GM19463 (cell line): ENCODE measurements around the gene COPE.
"Not testable (repeated sequence)": the region's sequence is repeated elsewhere in the genome, so short reads cannot be mapped to it uniquely, and the experiment has no call there.

Experiments used
- ATAC-seq: cut with Tn5 transposase; IDR thresholded peaks from one replicate; pipeline ENCODE4 v1.9.1; 2021; ENCODE audit warnings: mild to moderate bottlenecking, moderate library complexity; ENCODE audit not compliant: unreplicated experiment

Gene COPE

DNA sequence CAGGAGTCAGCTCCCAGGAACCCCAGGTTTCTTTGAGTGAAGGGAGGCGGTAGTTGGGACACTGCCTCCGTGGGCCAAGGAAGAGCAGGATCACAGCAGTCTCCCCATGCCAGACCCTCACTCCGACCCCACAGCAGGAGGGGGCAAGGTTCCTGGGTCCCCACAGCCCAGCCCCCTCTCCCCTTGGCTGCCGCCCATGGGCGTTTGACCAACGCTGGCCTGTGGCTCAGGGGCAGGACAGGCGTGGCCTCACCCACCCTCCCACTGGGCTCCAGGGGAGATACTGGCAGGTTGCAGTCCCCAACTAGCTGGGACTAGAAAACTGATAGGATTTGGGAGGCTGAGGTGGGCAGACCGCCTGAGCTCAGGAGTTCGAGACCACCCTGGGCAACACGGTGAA is 9.2 kb downstream of the COPE start:
- ATAC-seq, result no peak

DNA sequence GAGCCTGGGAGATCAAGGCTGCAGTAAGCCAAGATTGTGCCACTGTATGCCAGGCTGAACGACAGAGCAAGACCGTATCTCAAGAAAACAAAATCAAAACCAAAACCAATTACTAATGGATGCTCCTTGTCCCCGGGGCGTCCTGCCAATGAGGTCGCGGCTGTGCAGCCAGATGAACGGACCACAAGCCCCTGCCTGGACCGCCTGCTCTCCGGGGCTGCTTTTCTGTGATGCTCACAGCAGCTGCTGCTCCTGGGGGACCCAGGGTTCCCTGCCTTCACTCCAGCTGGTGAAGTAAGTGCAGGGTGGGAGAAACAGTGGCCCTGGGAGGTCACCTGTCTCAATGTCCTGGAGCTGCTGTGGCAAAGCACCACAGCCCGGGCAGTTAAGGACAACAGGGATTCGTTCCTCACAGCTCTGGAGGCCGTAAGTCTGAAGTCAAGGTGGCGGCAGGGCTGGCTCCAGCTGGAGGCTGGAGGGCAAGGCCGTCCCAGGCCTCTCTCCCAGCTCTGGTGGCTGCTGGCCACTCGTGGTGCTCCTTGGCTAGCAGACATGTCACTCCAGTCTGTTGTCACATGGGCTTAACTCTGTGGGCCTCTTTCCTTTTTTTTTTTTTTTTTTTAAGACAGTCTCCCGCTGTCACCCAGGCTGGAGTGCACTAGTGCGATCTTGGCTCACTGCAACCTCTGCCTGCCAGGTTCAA is 10.1 kb downstream of the COPE start:
- ATAC-seq, result no peak

DNA sequence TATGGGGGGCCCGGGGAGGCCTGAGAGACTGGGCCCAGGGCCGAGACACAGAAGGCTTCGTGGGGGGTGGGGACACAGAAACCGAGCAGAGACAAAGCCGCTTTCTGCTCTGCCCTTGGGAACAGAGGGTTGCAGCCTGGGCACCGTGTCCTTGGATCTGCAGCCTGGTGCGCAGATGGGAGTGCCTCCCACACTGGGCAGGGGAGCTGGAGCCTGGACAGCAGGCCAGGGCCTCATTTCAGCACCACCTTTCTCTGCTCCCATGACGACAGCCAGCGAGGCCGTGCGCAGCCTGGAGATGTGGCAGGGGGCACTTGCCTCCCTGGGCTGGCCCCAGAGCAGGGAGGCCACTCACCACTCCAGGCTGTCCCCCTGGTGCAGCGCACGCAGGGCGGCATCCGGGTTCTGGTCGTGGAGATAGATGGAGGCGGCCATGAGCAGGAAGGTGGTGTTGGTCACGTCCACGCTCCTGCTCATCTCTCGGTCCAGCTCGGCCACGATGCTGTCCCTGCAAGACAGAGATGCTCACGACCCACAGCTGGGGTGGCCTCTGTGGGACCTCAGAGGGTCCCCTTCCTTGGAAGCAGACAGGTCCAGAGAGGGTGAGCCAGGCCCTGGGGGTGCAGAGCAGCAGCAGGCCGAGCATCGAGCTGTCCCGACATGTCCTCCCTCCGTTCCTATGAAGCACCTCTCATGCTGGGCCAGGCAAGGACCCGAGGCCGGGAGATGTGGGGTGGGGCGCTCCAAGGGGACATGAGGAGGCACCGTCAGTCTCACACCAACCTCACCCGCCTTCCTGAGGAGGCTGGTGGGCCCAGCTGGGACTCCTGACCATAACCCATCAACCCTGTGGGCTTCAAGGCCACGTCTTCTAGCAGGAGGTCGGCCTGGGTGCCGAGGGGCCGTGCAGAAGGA is 12.3 kb downstream of the COPE start:
- no peak for ATAC-seq

DNA sequence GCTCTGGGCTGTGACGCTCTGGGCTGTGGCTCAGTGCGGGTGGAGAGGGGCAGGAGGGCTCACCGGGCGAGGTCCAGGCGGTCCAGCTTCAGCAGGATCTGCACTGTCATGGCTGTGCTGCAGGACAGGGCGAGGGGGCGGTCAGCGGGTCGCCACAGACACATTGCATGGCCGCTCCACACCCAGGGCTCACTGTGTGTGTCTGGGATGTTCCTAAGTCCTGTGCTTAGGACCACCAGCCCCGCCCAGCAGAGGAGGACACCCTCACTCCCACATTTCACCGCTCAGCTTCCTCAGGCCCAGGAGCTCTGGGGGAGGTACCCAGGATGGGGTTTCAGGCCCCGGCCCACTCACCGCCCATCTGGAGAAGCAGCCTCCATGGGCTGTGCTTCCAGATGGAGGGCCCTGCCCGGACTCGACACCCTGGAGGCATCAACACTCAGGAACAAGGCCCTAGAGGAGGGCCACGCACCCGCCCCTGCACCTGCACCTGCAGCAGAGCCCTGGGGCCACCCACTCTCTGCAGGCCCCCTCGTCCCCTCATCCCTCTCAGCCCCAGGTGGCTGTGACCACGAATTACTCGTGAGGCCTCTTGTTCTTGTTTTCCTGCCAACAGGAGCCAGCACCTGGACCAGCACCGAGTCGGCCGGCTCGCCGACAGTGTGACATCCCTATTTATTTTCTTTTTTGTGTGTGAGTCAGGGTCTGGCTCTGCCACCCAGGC is 13.5 kb downstream of the COPE start:
- ATAC-seq, result no peak

DNA sequence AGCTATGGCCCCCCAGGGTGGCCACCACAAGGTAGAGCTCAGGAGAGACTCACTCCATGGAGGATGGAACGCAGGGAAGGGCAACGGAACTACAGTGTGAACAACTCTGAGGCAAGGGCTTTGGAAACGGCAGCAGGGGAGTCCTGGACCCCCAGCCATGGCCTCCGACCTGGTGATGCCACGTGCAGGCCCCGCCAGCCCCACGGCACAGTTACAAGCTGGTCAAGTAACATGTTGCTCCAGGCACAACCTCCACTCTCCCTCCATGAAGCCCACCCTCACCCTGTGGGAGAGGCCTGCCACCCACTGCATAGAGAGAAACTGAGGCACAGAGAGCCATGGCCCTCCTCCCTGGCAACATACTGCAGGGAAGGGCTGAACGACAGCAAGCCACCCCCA is 14.1 kb downstream of the COPE start:
- no peak for ATAC-seq

DNA sequence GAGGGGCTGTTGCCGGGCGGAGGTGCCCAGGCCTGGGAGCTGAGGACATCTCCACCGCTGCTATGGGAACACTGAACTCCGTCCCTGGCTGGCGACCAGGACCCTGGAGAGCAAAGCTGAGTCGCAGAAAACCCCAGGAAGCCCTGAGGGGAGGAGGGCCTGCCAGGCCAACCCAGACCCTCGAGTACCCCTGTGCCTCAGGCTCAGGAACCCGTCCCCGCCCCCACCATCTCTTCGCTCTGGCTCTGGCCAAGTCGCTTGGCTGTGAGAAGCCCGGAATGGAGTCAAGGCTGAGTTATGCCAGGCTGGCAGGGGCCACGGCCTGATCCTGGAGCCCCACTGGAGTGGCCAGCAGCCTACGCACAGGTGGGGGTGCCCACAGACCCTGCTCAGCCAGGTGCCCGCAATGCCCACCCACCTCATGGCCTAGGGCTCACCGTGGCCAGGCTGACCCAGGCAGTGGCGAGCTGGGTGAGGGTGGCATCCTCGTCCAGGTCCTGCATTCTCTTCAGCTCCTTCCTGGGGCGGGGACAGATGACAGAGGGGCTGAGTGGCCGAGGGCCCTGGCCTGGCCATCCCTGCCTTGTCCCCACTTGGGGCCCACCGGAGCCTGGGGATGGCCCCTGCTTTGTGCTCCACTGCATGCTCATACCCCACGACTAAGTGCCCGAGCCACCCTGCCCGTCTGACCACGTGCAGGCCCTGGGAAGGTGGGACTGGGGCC is 14.7 kb downstream of the COPE start:
- no peak for ATAC-seq

DNA sequence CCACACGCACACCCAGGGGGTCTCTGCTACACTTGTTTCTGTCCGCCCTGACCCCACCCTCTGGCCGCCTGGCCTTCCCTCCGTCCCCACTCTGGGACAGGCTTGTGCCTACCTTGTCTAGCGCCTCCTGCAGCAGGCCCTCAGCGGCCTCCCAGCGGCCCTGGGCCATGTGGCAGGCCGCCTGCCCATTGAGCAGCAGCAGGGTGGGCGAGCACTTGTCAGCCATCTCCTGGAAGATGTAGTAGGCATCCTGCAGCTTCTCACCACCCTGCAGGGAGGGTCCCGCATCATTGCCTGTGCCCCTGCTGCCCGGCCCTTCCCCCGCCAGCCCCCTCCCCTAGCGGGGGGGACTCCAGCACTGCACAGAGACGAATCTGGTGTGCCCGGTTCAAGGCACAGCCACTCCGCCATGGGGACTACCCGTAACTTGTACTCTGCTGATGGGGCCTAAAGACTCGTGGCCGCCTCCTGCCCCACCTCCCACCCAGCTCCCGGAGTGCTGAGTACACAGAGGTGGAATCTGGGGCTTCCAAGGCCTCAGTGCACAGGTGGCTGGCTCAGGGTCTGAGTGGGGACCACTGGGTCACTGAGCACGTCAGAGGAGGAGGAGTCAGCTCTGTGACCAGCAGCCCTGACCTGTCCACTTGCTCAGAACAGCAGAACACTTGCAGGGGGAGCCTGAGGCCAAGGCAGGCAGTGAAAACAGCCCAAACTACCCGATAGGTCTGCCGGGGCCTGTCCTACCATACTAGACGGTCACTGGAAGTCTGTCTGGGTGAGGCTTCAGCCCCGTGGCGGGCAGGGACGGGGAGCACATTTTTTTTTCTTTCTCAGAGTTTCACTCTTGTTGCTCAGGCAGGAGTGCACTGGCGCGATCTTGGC is 15.8 kb downstream of the COPE start:
- no peak for ATAC-seq

DNA sequence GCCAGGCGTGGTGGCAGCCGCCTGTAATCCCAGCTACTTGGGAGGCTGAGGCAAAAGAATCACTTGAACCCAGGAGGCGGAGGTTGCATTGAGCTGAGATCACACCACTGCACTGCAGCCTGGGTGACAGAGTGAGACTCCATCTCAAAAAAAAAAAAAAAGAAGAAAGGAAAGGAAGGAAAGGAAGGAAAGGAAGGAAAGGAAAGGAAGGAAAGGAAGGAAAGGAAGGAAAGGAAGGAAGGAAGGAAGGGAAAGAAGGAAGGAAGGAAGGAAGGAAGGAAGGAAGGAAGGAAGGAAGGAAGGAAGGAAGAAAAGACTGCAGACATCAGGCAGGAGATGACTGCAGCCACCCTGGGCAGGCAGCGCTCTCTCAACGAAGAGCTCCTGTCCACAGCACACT is 16.7 kb downstream of the COPE start:
- not testable (repeated sequence) for ATAC-seq

DNA sequence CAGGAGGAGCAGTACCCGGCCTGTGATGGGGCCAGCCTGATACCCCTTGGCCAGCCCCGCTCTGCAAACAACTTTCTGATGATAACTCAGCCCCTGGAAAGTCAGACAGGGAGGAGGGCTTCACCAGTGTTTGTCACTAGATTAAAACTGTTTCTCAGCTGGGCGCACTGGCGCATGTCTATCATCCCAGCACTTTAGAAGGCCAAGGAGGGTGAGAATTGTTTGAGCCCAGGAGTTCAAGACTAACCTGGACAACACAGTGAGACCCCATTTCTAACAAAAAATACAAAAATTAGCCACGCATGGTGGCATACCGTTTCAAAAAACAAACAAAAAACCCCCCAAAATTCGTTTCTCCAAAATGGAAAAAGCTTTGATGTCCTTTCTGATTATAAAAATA is 17.7 kb downstream of the COPE start:
- no peak for ATAC-seq

DNA sequence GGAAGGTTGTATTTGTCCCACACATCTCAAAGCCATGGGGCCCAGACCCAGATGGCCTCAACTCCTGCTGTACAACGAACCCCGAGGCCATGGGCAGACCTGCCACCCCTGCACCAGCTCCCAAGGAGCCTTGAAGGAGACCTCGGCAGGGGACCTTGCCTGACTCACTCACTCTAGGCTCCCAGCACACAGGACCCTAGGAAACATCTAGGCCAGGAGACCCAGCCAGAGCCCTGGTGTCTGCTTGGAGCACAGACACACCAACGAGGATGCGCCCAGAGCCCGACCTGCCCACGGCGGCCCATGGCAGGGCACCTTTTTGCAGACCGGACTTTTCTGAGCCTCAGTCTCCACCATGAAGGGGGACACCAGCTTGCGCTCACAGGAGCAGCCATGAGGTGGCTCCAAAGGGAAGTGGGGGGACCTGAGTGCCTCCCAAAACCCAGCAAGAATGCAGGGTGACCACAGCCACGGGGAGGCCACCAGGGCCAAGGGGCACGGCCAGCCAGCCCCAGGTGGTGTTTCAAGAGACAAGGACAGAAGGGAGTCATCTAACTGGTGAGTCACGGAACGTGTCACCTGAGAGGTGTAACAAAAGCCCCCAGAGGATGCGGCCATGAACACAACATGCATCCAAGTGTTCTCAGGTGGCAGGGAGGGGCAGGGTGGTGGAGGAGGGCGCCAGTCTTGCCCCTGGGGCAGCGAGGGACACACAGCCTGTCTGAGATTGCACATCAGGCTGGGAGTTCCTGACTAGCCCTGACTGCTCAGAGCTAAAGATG is 18.3 kb downstream of the COPE start:
- no peak for ATAC-seq

DNA sequence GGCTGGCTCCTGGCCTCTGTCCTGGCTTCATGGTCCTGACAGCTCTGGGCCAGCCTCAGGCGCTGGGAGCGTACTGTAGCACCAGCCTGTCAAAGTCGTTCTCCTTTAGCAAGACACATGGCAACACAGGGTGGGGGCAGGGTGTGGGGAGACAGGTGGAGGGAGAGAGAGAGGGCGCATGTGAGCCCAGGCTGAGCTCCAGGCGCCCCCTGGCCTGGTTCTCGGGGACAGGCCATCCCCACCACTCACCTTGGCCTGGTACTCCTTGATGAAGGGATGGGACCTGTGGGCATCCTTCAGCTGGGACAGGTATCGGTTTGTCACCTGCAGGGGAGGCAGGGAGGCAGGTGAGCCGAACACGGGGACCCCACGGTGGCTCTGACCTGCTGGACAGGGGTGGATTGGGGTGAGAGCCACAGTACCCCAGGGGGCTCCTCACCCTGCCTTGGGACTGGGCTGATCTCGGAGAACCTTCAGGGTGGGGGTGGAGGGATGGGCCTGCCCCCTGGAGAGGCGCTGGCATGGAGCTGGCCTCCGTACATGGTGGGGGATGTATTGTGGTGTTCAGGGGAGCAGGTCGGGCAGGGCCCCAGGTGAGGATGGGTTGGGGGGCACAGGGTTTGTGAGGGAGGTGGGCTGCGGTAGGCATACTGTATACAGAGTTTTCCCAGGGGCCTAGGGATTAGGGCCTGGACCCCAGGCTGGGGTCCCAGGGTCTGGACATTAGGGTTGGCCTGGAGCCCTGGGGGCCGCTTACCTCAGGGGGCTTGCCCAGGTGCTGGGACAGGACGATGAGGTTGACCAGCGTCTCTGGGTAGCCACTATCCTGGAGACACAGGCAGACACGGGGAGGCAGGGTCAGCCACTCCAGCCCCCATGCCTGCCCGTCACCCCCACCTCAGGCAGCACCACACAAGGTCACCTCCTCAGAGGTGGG is 19.3 kb downstream of the COPE start:
- ATAC-seq, result no peak

DNA sequence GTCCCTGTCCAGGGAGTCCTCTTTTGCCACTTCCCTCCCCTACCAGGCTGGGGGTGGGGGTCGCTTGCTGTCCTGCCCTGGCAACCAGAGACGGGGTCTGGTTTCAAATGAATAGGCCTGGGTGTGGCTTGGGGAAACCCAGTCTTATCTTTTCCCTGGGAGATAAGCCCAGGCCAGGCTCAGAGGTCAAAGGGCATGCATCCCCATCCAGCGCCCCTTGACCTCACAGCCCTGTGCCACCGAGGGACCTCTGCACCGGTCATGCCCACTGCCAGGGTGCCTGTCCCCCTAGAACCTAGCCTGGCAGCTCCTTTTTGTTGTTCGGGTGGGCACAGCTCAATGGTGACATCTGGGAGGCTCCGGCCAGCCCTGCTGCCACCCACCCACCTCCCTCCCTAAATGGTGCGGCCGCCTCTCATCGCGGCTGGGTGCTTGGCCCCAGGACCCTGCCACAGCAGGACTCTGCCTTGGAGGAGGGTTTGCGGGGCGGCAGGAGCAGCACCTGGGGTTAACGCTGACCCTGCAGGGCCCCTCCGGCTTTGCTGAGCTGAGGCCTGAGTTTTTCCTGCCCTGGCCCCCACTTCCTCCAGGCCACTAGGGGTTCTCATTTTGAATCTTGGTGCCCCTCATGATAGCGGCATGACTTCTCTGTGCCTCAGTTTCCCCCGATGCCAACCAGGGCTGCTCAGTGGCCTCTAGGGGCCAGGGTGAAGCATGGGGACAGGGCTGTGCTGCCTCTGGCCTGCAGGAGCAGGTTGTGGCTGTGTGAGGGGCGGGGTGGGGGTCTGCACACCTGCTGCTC is 20.4 kb downstream of the COPE start:
- ATAC-seq, result no peak

DNA sequence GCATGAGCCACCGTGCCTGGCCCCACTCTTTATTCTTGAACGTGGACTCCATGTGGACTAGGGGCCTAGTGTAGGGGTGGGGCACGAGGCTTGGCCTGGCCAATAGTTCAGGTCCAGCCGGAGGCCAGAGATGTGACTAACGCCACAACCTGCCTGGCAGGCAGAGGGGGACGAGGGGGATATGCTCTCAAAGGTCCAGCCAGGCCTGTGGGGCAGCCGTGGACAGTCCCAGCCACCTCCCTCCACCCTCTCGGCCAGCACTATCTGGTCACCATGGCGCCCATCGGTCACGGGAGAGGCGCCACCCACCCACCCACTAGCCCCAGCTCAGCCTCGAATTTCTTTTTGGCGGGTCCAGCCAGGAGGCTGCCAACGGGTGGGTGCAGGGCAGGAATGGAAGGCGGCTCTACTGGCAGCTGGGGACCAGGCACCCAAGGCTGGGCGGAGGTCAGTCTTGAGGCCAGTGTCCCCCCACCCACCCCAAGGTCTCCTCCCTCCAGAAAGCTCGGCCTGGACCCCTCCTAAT is 21.0 kb downstream of the COPE start:
- ATAC-seq, result no peak

DNA sequence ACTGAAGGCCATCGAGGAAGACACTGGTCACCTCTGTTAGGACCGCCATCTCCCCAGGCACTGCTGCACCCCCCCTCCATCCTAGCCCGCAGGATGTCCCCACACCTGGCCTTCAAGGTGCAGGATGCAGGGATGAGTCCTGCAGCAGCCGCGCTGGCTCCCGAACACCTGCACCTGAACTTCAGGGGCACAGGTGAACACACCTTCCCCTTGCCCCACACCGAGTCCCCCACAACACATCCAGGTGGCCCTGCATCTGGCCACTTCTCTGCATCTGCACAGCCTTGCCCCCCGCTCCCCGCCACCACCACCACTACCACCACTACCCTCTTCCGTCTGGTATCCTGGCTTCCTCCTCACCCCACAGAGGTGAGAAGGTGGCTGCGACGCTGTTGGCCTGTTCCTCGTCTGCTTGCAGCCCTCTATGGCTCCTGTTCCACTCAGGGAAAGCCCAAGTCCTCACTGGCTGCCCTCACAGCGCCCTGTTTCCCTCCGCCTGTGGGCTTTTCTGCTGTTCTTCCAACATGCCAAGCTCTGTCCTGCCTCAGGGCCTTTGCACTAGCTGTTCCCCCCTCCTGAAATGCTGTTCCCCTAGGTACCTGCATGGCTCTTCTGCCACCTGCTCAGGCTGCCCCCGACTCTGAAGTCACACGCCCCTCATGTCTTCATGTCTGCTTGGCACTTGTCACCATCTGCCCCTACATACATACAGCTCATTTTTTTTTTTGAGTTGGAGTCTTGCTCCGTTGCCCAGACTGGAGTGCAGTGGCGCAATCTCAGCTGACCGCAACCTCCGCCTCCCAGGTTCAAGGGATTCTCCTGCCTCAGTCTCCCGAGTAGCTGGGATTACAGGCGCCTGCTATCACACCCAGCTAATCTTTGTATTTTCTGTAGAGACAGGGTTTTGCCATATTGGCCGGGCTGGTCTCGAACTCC is 21.8 kb downstream of the COPE start:
- ATAC-seq, result no peak

DNA sequence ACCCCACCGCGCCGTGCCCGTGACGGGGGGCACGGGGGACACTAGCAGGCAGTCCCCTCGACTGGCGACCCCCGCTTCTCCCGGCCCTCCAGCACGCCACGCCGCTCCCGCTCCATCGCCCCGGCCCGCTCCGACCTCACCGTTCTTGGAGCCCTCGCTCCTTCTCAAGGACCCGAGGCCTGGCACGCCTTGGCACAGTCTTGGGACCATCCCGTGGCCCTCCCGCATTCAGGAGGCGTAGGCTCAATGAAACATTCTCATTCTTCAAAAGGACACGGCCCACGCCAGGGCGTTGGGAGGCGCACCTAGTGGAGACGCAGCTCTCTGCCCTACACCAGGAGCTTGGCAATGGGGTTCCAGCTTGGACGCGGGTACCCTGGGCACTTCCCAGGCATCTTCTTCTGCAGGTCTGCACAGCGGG is 22.8 kb downstream of the COPE start:
- no peak for ATAC-seq

DNA sequence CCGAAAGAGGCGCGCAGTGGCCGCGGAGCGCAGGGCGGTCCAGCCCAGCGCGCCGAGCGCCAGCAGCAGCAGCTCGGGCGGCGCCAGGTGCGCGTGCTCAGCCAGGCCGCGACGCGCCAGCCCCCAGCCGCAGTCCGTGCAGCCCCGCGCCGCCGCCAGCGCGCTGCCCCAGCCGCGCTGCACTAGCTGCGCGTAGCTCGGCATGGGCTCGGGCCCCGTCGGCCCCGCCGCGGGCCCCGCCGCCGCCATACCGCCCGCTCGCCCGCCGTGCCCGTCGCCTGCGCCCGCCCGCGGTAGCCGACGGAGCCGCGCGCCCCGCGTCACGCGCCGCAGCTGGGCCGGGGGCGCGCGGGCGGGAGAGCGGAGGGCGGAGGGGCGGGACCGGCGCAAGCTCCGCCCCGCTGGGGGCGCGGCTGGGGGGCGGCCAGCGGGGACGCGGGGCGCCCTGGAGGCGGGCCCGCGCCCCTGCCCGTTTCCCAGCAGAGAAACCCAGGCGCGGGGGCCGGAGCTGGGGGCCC is 23.3 kb downstream of the COPE start, which contains the start of gene CERS1:
Gene CERS1, minus strand, starts transcription at position 335 of the 518 bp plus-strand sequence. Its CDS starts 86 bp downstream, at position 249.
- ATAC-seq, result no peak
